Activated T-helper 1 cell treated with anti-CD3 and anti-CD28 coated beads, Interleukin-12 subunit alpha, Interleukin-12 subunit beta, Interleukin-2, Interleukin-4 antibody, amounts not matched to agents 30 ng/mL and 10 ng/mL and 1 ng/mL, durations not matched to agents 14 hours and 24 hours and 36 hours (primary cell): Measurements from ENCODE around the gene SHC4. TPM values are rescaled to one million over a fixed set of nuclear protein-coding genes. Genes with fewer than 3 reads are reported as not detected.
"Not testable (repeated sequence)": the region's sequence is repeated elsewhere in the genome, so short reads cannot be mapped to it uniquely, and the experiment has no call there.

ENCODE experiments used
- DNase-seq: peaks from one replicate; pipeline ENCODE4 v3.0.0; 2021; ENCODE audit warnings: low spot score
- H3K27ac Mint-ChIP-seq: one replicate; pipeline ENCODE4 v1.8.0; 2021; ENCODE audit warnings: mild to moderate bottlenecking, mixed read lengths
- H3K27me3 Mint-ChIP-seq: one replicate; pipeline ENCODE4 v1.8.0; 2022; ENCODE audit warnings: mild to moderate bottlenecking, moderate library complexity, mixed read lengths; ENCODE audit not compliant: insufficient read depth
- H3K36me3 Mint-ChIP-seq: one replicate; pipeline ENCODE4 v1.8.0; 2021; ENCODE audit warnings: low read depth, mixed read lengths
- H3K4me1 Mint-ChIP-seq: one replicate; pipeline ENCODE4 v1.8.0; 2021; ENCODE audit warnings: low read depth, mixed read lengths
- H3K4me3 Mint-ChIP-seq: one replicate; pipeline ENCODE4 v1.8.0; 2021; ENCODE audit warnings: mild to moderate bottlenecking, moderate library complexity, mixed read lengths
- H3K9me3 Mint-ChIP-seq: one replicate; pipeline ENCODE4 v1.8.0; 2021; ENCODE audit warnings: mixed read lengths
- intact Hi-C: fragments of 100-400 bp; cut with micrococcal nuclease; formaldehyde crosslinking; loops from one replicate; pipeline ENCODE4 v1.15.1; 2024
- total RNA-seq: library from RNA; stranded (reverse); gene quantifications from 2 replicates; pipeline ENCODE4 v1.2.3, GENCODE V29; 2022

SHC4 gene
- total RNA-seq, 1 donor from 2014 or later = 26.4 TPM

- Mint-ChIP-seq H3K4me1 (peaks cover 18% of the 10 kb centered on the region), H3K27me3 (no peaks in the 10 kb centered on the region), H3K27ac (no peak overlapping the region), H3K4me3 (no peak overlapping the region), H3K36me3 (peaks cover 9% of the 10 kb centered on the region), H3K9me3 (no peaks in the 10 kb centered on the region)
- DNase-seq = no peak
- intact Hi-C loops = no loop called here
Observed at GRCh38 chr15:48866141-48866563, 97.6 kb downstream of the SHC4 start.

- no peak overlapping the region for H3K4me3 Mint-ChIP-seq
- no peaks in the 10 kb centered on the region for H3K9me3 Mint-ChIP-seq
- peaks cover 9% of the 10 kb centered on the region for H3K36me3 Mint-ChIP-seq
- H3K27me3 Mint-ChIP-seq = no peaks in the 10 kb centered on the region
- DNase-seq = no peak
- H3K27ac Mint-ChIP-seq = no peak overlapping the region
- intact Hi-C loops = no loop called here
- peaks cover 18% of the 10 kb centered on the region for H3K4me1 Mint-ChIP-seq
Observed at GRCh38 chr15:48865370-48866079, 98.2 kb downstream of the SHC4 start.

DNA sequence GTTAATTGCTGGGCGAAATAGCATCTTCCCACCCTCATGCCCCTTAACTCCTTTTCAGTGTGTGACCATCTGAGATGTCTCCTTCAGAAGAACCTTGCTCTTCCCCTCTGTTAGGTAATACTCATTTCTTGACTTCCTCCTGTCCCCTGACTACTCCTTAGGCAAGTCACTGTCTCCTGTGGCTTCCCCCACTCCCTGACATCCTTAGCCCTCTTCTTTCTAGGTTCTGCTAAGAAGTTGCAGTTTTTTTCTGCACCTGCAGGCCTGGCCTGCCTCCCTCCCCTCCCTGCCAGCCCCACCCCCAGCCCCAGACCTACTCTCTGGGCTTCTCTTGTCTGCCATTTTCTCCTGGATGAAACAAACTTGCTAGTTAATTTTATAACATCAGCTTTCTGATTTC, 101.0 kb downstream of the SHC4 start:
- peak overlapping the region; percentile 82 for H3K27ac Mint-ChIP-seq
- DNase-seq = no peak
- H3K4me3 Mint-ChIP-seq = no peak overlapping the region
- intact Hi-C loops = loop anchor here (1.0 to 5.0 kb wide), 10 partner anchors 16 to 1285 kb away; partner anchors contain the start of genes COPS2, DTWD1, EID1 and FAM227B
- no peaks in the 10 kb centered on the region for H3K9me3 Mint-ChIP-seq
- H3K4me1 Mint-ChIP-seq = peaks cover 27% of the 10 kb centered on the region
- peaks cover 5% of the 10 kb centered on the region for H3K36me3 Mint-ChIP-seq
- peaks cover 4% of the 10 kb centered on the region for H3K27me3 Mint-ChIP-seq

DNA sequence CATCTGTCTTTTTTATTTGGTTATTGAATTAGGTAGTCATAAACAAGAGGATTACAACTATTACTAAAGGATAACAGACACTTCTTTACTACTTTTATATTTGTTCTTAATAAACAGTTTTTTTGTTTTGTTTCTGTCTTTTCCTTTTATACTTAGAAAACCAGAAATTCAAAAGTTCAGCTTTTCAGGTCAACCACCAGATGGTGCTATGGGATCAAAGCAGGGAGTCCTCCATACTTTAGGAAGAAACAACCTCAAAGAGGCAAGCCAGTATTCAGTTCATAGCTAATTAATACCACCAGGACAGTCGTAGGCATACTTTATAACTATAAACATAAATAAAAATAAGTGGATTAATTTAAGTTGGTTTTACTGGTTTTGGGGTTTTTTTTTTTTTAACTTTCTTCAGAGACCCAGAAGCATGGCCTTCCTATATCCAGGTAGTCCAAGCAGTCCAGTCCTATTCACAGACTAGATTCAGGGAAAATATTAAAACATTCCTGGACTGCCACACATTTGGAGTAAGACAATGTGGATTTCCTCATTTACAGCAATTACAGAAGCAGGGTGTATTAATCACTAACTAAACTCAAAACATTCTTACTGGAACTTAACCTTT, 101.8 kb downstream of the SHC4 start:
- H3K4me3 Mint-ChIP-seq = no peak overlapping the region
- H3K4me1 Mint-ChIP-seq = peaks cover 27% of the 10 kb centered on the region
- DNase-seq = peak; percentile 25
- peaks cover 4% of the 10 kb centered on the region for H3K36me3 Mint-ChIP-seq
- H3K27ac Mint-ChIP-seq = no peak overlapping the region
- intact Hi-C loops = loop anchor here (1.0 to 5.0 kb wide), 11 partner anchors 16 to 1285 kb away; partner anchors contain the start of genes COPS2, DTWD1, EID1 and FAM227B
- no peaks in the 10 kb centered on the region for H3K9me3 Mint-ChIP-seq
- peaks cover 6% of the 10 kb centered on the region for H3K27me3 Mint-ChIP-seq

DNA sequence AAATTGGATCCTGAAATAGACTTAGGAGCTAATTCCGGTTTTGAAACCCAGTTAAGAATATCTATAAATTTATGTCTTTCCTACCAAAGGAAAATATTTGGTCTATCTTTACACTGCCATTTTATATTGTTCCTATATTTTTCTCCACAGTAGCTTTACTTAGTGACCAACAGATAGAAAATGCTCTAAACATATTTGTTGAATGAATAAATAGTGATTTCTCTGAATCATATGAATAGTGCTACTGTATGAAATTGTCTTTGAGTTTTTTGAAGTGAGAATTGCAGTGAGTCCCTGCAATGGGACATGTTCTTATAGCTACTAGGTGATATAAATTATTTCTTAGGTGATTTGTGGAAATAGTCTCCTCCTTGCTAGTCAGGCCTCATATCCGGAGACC, 104.3 kb downstream of the SHC4 start:
- Mint-ChIP-seq H3K9me3 (no peaks in the 10 kb centered on the region), H3K4me1 (peaks cover 18% of the 10 kb centered on the region), H3K27ac (no peak overlapping the region), H3K4me3 (no peak overlapping the region), H3K27me3 (peaks cover 12% of the 10 kb centered on the region), H3K36me3 (peaks cover 7% of the 10 kb centered on the region)
- DNase-seq = no peak
- intact Hi-C loops = no loop called here

- peaks cover 18% of the 10 kb centered on the region for H3K4me1 Mint-ChIP-seq
- no peak overlapping the region for H3K27ac Mint-ChIP-seq
- peaks cover 15% of the 10 kb centered on the region for H3K27me3 Mint-ChIP-seq
- no peaks in the 10 kb centered on the region for H3K9me3 Mint-ChIP-seq
- H3K4me3 Mint-ChIP-seq = no peak overlapping the region
- H3K36me3 Mint-ChIP-seq = peaks cover 12% of the 10 kb centered on the region
- intact Hi-C loops = no loop called here
- no peak for DNase-seq
Observed at GRCh38 chr15:48858401-48858800, 105.3 kb downstream of the SHC4 start.

- Mint-ChIP-seq H3K36me3 (peaks cover 12% of the 10 kb centered on the region), H3K4me3 (no peak overlapping the region)
Observed at GRCh38 chr15:48856942-48857341, 106.8 kb downstream of the SHC4 start.

GRCh38 chr15:48855501-48856440, 107.9 kb downstream of the SHC4 start:
- peaks cover 9% of the 10 kb centered on the region for H3K4me1 Mint-ChIP-seq
- H3K36me3 Mint-ChIP-seq = peaks cover 13% of the 10 kb centered on the region
- intact Hi-C loops = no loop called here
- H3K4me3 Mint-ChIP-seq = no peak overlapping the region
- no peak for DNase-seq
- H3K27me3 Mint-ChIP-seq = peaks cover 15% of the 10 kb centered on the region
- H3K27ac Mint-ChIP-seq = no peak overlapping the region
- H3K9me3 Mint-ChIP-seq = no peaks in the 10 kb centered on the region

More at GRCh38 chr15:48856942-48857341, 106.8 kb downstream of the SHC4 start:
- no peaks in the 10 kb centered on the region for H3K9me3 Mint-ChIP-seq
- no peak for DNase-seq
- intact Hi-C loops = no loop called here
- H3K27me3 Mint-ChIP-seq = peaks cover 15% of the 10 kb centered on the region
- H3K4me1 Mint-ChIP-seq = peaks cover 9% of the 10 kb centered on the region
- H3K27ac Mint-ChIP-seq = no peak overlapping the region

DNA sequence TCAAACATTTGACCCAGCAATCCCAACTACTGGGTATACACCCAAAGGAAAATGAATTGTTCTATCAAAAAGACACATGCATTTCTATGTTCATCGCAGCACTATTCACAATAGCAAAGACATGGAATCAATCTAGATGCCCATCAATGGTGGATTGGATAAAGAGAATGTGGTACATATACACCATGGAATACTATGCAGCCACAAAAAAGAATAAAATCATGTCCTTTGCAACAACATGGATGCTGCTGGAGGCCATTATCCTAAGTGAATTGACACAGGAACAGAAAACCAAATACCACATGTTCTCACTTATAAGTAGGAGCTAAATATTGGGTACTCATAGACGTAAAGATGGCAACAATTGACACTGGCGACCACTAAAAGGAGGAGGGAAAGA, 109.3 kb downstream of the SHC4 start:
- DNase-seq, intact Hi-C loops, H3K27ac Mint-ChIP-seq, H3K9me3 Mint-ChIP-seq, H3K4me1 Mint-ChIP-seq, H3K4me3 Mint-ChIP-seq: not testable (repeated sequence)
- peaks cover 16% of the 10 kb centered on the region for H3K36me3 Mint-ChIP-seq
- peaks cover 15% of the 10 kb centered on the region for H3K27me3 Mint-ChIP-seq

- no peak overlapping the region for H3K27ac Mint-ChIP-seq
- intact Hi-C loops = no loop called here
- H3K4me3 Mint-ChIP-seq = no peak overlapping the region
- peaks cover 20% of the 10 kb centered on the region for H3K36me3 Mint-ChIP-seq
- H3K27me3 Mint-ChIP-seq = peaks cover 9% of the 10 kb centered on the region
- DNase-seq = no peak
- H3K9me3 Mint-ChIP-seq = no peaks in the 10 kb centered on the region
- H3K4me1 Mint-ChIP-seq = no peaks in the 10 kb centered on the region
Observed at GRCh38 chr15:48851956-48852355, 111.8 kb downstream of the SHC4 start.

- intact Hi-C loops = no loop called here
- Mint-ChIP-seq H3K27me3 (peaks cover 8% of the 10 kb centered on the region), H3K27ac (no peak overlapping the region), H3K36me3 (peaks cover 18% of the 10 kb centered on the region), H3K9me3 (no peaks in the 10 kb centered on the region), H3K4me1 (no peaks in the 10 kb centered on the region), H3K4me3 (no peak overlapping the region)
- DNase-seq = no peak
Observed at GRCh38 chr15:48850648-48851047, 113.1 kb downstream of the SHC4 start.

- no peaks in the 10 kb centered on the region for H3K9me3 Mint-ChIP-seq
- DNase-seq = no peak
- no peak overlapping the region for H3K27ac Mint-ChIP-seq
- intact Hi-C loops = no loop called here
- no peak overlapping the region for H3K4me3 Mint-ChIP-seq
- H3K4me1 Mint-ChIP-seq = no peaks in the 10 kb centered on the region
- H3K36me3 Mint-ChIP-seq = peaks cover 14% of the 10 kb centered on the region
- peaks cover 1% of the 10 kb centered on the region for H3K27me3 Mint-ChIP-seq
Observed at GRCh38 chr15:48845123-48845522, 118.6 kb downstream of the SHC4 start.
